ENCODE results near the gene NPC1. TPM values are rescaled to one million over a fixed set of nuclear protein-coding genes. Genes with fewer than 3 reads are reported as not detected.

NPC1 gene
- 19.2 and 25.5 TPM in 2 replicates for total RNA-seq

DNA sequence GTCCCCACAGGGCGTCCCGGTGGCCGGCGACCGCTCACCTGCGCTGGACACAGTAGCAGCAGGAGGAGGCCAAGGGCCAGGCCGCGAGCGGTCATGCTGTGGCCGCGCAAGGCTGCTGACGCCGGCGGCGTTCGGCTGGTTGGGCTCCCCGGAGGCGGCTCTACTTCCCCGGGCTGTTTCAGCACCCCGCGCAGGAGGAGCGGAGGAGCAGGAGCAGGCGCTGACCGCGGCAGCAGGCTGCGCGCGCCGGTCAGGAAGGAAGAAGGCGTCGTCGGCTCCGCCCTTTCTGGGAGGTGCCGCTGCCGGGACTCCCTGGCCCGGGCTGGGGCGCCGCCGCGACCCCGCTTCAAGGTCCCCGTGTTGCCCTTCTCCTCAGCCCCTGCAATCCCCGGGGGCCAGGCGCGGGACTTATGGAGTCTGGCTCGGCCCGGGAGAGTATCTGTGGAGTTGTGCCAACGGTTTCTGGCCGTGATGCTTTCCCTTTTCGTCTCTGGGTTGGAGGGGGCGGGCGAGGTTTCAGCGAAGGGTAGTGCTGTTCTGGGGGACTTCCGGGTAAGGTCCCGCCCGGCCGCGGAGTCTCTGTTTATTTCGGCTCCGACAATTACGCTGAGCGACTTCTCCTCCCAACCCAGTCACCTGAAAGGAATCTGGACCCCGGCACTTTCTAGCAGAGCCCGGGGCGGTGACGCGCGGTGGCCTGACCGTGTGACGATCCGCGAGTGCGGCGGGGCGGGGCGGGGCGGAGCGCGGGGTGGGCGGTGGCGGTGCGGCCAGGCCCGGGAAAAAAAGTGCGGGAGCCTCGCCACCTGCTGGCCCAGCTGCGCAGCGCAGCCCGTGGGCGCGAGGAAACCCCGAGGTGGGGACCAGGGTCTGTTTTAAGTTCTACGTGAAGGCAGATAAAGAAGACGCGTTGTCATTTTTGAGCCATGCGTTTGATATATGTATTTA is at the start of gene NPC1:
Gene NPC1, minus strand, starts transcription at position 258 of the 948 bp plus-strand sequence. Its CDS starts 163 bp downstream, at position 95.

DNA sequence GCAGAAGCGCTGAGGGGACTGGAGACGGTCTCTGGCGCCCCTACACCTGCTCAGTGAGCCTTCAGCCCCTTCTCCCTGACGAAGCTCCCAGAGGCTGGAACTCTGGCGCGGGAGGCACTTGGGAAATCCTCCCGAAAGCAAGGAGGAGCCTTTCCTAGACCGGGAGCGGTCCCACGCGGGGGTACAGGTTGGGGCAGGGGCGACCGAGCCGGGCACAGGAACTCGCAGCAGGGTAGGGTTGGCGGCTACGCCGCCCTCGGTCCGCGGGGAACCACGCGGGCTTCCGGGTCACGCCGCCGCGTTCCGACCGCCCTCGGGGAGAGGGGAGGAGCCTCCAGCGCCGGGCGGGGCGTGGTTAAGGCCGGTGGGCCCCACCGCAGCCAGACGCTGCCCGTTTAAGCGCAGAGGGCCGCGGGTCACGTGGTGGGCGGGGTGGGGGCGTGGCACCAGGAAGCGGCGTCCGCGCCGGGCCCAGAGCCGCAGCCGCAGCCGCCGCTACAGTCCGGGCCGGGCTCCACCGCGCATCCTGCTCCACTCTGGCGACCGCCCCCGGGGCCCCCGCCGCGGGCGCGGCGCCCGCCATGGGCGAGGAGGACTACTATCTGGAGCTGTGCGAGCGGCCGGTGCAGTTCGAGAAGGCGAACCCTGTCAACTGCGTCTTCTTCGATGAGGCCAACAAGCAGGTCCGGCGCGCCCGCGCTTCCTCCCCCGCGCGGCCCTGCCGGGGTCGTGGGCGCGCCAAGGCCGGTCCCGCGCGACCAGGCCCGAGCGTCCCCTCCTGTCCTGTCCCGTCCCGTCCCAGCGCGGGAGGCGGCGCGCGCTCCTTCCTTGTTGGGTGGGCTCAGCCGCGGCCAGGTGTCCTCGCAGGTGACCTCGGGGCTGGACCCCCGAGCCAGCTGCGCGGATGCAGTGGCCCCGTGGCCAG is 83.0 kb downstream of the NPC1 start, which contains the start of gene RMC1:
Gene RMC1, plus strand, starts transcription at position 474 of the 925 bp plus-strand sequence. Its CDS starts 108 bp downstream, at position 582.

Other genes with a start within 250 kb of the NPC1 start
- 72.5 and 78.0 TPM in 2 replicates for gene RIOK3, start 133.2 kb downstream of the NPC1 start, total RNA-seq
- gene RMC1, start 83.0 kb downstream of the NPC1 start, total RNA-seq = 21.1 and 29.8 TPM in 2 replicates
- gene ANKRD29, start 76.4 kb upstream of the NPC1 start, total RNA-seq = 2.5 and 6.2 TPM in 2 replicates
- 4.8 and 13.4 TPM in 2 replicates for gene LAMA3, start 102.9 kb upstream of the NPC1 start, total RNA-seq